Measurements from ENCODE around the gene NDUFB8.

The NDUFB8 gene

DNA sequence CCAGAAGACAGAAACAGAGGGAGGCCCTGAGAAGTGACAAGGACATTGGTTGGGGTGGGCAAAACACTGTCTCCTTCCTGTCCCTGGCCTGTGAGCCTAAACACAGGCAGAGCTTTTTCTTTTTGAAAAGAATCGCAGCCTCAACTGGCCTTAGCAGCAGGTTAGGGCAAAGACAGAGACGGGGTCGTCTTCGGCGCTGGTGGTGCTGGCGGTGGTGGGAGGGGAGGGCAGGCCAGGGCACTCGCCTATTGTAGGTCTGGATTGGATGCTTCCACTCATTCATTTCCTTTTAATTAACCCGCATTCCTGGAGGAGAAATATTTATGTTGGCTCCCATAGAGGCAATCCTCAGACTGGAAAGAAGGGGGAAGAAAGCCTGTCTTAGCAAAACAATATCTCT is 44.3 kb downstream of the NDUFB8 start:
- Histone ChIP-seq H3K36me3 (ENCODE audit: insufficient read depth, insufficient read length, low read length) (peaks cover 6% of the 10 kb centered on the region), H3K4me3 (ENCODE audit: insufficient read length, low read depth) (no peak overlapping the region), H3K4me1 (ENCODE audit: insufficient read depth, insufficient read length) (peaks cover 7% of the 10 kb centered on the region), H3K27me3 (ENCODE audit: insufficient read depth, insufficient read length) (peaks cover 74% of the 10 kb centered on the region), H3K9ac (ENCODE audit: insufficient read length, low read depth) (peak overlapping the region; percentile 34), H3K9me3 (ENCODE audit: insufficient read depth, low read length) (no peaks in the 10 kb centered on the region)
- no peak for TF ChIP-seq YY1 (IDR thresholded peaks at IDR 0.05; ENCODE audit: insufficient read depth, insufficient read length)
- TF ChIP-seq SUZ12 (IDR thresholded peaks at IDR 0.05; ENCODE audit: extremely low read depth, insufficient read depth, insufficient read length) = no peak
- no peak for TF ChIP-seq ZNF274 (IDR thresholded peaks at IDR 0.05; ENCODE audit: low read depth, low read length)
- no peak for DNase-seq (ENCODE audit: low read depth, low spot score)

DNA sequence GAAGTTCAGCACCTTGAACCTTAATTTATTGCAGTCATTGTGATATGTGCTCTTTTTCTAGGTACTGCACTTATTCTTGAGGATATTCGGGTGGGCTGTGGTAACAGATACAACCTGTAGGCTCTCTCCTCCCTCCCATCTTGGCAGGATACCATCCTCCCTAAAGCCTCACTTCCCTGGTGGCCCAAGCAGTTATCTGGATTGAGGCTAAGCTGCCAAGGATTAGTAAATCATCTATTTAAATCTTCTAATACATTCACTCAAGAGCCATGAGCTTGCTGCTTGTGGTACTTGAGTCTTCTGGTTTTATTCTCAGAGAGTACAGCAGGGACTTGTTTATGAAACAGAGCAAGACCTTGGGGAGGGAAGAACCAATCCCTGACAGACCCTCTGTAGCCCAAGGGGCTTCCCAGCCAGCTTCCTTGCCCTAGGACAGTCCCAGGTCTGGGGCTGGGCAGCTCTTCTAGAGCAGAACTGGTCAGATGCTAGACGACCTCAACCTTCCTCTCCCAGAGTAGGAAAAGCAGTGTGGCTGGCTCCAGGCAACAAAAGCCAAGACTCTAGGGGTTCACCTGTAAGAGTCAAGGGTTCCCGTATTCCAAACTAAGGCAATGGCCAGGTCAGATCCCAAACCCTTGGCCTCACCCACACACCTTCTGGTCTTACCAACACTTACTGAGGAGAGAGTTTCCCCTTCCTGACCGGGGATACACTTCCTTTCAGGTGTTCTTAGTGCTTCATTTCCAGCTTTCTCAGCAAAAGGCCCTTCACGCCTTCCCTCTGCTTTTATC is 45.6 kb downstream of the NDUFB8 start:
- Histone ChIP-seq H3K9me3 (ENCODE audit: insufficient read depth, low read length) (no peaks in the 10 kb centered on the region), H3K9ac (ENCODE audit: insufficient read length, low read depth) (no peak overlapping the region), H3K36me3 (ENCODE audit: insufficient read depth, insufficient read length, low read length) (peaks cover 6% of the 10 kb centered on the region), H3K4me3 (ENCODE audit: insufficient read length, low read depth) (no peak overlapping the region), H3K27me3 (ENCODE audit: insufficient read depth, insufficient read length) (peaks cover 74% of the 10 kb centered on the region), H3K4me1 (ENCODE audit: insufficient read depth, insufficient read length) (peaks cover 7% of the 10 kb centered on the region)
- DNase-seq (ENCODE audit: low read depth, low spot score) = no peak
- TF ChIP-seq SUZ12 (IDR thresholded peaks at IDR 0.05; ENCODE audit: extremely low read depth, insufficient read depth, insufficient read length) (no peak), ZNF274 (IDR thresholded peaks at IDR 0.05; ENCODE audit: low read depth, low read length) (no peak), YY1 (IDR thresholded peaks at IDR 0.05; ENCODE audit: insufficient read depth, insufficient read length) (no peak)

DNA sequence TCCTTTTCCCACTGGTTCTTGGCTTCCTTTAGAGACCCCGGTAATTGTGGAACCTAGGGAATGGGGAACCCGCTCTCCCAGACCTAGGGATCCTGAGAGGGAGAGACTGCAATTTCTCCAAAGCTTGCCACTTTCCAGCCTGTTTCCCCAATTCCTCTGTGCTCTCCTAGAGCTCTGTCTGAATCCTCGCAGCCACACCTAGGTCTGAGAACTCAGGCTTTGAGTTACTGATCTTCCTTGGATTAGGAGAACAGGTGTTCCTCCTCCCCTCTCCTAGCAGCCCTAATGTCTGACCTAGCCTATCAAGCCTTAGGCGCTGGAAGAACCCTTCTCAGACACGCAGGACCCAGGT is 46.9 kb downstream of the NDUFB8 start:
- Histone ChIP-seq H3K9ac (ENCODE audit: insufficient read length, low read depth) (no peak overlapping the region), H3K9me3 (ENCODE audit: insufficient read depth, low read length) (no peaks in the 10 kb centered on the region), H3K27me3 (ENCODE audit: insufficient read depth, insufficient read length) (peaks cover 67% of the 10 kb centered on the region), H3K4me1 (ENCODE audit: insufficient read depth, insufficient read length) (peaks cover 7% of the 10 kb centered on the region), H3K36me3 (ENCODE audit: insufficient read depth, insufficient read length, low read length) (peaks cover 5% of the 10 kb centered on the region), H3K4me3 (ENCODE audit: insufficient read length, low read depth) (no peak overlapping the region)
- TF ChIP-seq ZNF274 (IDR thresholded peaks at IDR 0.05; ENCODE audit: low read depth, low read length) = no peak
- TF ChIP-seq SUZ12 (IDR thresholded peaks at IDR 0.05; ENCODE audit: extremely low read depth, insufficient read depth, insufficient read length) = no peak
- no peak for TF ChIP-seq YY1 (IDR thresholded peaks at IDR 0.05; ENCODE audit: insufficient read depth, insufficient read length)
- no peak for DNase-seq (ENCODE audit: low read depth, low spot score)

DNA sequence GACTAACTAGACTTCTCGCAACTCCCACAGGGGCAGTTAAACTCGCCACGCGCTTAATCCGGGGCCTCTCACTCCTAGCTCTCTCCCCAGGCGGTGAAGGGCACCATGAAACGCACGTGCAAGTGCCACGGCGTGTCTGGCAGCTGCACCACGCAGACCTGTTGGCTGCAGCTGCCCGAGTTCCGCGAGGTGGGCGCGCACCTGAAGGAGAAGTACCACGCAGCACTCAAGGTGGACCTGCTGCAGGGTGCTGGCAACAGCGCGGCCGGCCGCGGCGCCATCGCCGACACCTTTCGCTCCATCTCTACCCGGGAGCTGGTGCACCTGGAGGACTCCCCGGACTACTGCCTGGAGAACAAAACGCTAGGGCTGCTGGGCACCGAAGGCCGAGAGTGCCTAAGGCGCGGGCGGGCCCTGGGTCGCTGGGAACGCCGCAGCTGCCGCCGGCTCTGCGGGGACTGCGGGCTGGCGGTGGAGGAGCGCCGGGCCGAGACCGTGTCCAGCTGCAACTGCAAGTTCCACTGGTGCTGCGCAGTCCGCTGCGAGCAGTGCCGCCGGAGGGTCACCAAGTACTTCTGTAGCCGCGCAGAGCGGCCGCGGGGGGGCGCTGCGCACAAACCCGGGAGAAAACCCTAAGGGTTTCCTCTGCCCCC is 47.4 kb downstream of the NDUFB8 start:
- peaks cover under 1% of the 10 kb centered on the region for H3K36me3 ChIP-seq (ENCODE audit: insufficient read depth, insufficient read length, low read length)
- DNase-seq (ENCODE audit: low read depth, low spot score) = peak; percentile 61
- peak overlapping the region; percentile 66 for H3K9ac ChIP-seq (ENCODE audit: insufficient read length, low read depth)
- peak overlapping the region; percentile 43 for H3K4me3 ChIP-seq (ENCODE audit: insufficient read length, low read depth)
- TF ChIP-seq ZNF274 (IDR thresholded peaks at IDR 0.05; ENCODE audit: low read depth, low read length) (no peak), SUZ12 (IDR thresholded peaks at IDR 0.05; ENCODE audit: extremely low read depth, insufficient read depth, insufficient read length) (no peak), YY1 (IDR thresholded peaks at IDR 0.05; ENCODE audit: insufficient read depth, insufficient read length) (no peak)
- no peaks in the 10 kb centered on the region for H3K9me3 ChIP-seq (ENCODE audit: insufficient read depth, low read length)
- H3K27me3 ChIP-seq (ENCODE audit: insufficient read depth, insufficient read length) = peaks cover 62% of the 10 kb centered on the region
- peaks cover 2% of the 10 kb centered on the region for H3K4me1 ChIP-seq (ENCODE audit: insufficient read depth, insufficient read length)

DNA sequence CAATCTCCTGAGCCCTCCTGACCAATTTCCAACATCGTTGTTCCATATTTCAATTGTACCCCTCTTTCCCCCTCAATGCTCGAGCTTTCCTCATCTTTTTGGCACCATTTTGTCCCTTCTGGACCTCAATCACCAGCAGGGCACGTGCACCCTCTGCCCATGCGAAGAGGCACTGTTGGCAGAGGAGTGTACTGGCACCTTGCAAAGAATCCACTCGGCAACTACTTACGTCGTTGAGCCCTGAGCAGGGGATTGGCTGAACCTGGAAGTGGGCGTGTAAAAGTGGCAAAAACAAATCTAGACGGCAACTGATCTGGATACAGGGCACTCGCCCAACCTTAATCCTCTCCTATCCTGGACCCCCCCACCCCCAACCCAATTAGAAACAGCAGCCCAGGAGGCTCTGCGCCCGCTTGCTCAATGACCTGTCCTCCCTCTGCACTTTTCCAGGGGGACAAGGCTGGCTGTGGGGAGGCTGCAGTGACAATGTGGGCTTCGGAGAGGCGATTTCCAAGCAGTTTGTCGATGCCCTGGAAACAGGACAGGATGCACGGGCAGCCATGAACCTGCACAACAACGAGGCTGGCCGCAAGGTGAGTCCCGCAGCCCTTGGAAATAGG is 48.1 kb downstream of the NDUFB8 start:
- DNase-seq (ENCODE audit: low read depth, low spot score) = peak; percentile 66
- Histone ChIP-seq H3K27me3 (ENCODE audit: insufficient read depth, insufficient read length) (peaks cover 59% of the 10 kb centered on the region), H3K36me3 (ENCODE audit: insufficient read depth, insufficient read length, low read length) (no peaks in the 10 kb centered on the region), H3K4me1 (ENCODE audit: insufficient read depth, insufficient read length) (peaks cover 2% of the 10 kb centered on the region), H3K9me3 (ENCODE audit: insufficient read depth, low read length) (no peaks in the 10 kb centered on the region), H3K9ac (ENCODE audit: insufficient read length, low read depth) (peak overlapping the region; percentile 57), H3K4me3 (ENCODE audit: insufficient read length, low read depth) (peak overlapping the region; percentile 43)
- no peak for TF ChIP-seq ZNF274 (IDR thresholded peaks at IDR 0.05; ENCODE audit: low read depth, low read length)
- no peak for TF ChIP-seq YY1 (IDR thresholded peaks at IDR 0.05; ENCODE audit: insufficient read depth, insufficient read length)
- no peak for TF ChIP-seq SUZ12 (IDR thresholded peaks at IDR 0.05; ENCODE audit: extremely low read depth, insufficient read depth, insufficient read length)

DNA sequence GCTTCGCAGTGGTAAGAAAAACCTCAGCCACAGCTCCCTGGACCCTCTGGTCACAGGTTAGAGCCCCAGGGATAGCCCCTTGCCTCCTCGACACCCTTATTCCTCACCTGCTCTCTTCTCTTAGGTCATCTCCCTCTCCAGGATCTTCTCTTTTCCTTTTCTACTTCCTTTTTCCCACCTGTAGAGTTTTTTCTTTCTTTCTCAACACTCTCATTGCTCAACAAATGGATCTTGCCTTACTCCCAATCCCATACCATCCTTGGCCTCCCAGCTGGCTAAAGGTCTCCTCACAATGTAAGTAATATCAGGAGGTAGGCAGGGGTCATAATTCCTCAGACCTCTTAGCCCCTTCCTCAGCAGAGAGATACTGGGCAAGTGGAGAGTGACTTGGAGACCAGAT is 49.7 kb downstream of the NDUFB8 start:
- no peak overlapping the region for H3K4me3 ChIP-seq (ENCODE audit: insufficient read length, low read depth)
- H3K27me3 ChIP-seq (ENCODE audit: insufficient read depth, insufficient read length) = peaks cover 59% of the 10 kb centered on the region
- H3K9me3 ChIP-seq (ENCODE audit: insufficient read depth, low read length) = no peaks in the 10 kb centered on the region
- H3K9ac ChIP-seq (ENCODE audit: insufficient read length, low read depth) = no peak overlapping the region
- DNase-seq (ENCODE audit: low read depth, low spot score) = no peak
- H3K36me3 ChIP-seq (ENCODE audit: insufficient read depth, insufficient read length, low read length) = no peaks in the 10 kb centered on the region
- TF ChIP-seq ZNF274 (IDR thresholded peaks at IDR 0.05; ENCODE audit: low read depth, low read length) (no peak), YY1 (IDR thresholded peaks at IDR 0.05; ENCODE audit: insufficient read depth, insufficient read length) (no peak), SUZ12 (IDR thresholded peaks at IDR 0.05; ENCODE audit: extremely low read depth, insufficient read depth, insufficient read length) (no peak)
- H3K4me1 ChIP-seq (ENCODE audit: insufficient read depth, insufficient read length) = peaks cover 2% of the 10 kb centered on the region

DNA sequence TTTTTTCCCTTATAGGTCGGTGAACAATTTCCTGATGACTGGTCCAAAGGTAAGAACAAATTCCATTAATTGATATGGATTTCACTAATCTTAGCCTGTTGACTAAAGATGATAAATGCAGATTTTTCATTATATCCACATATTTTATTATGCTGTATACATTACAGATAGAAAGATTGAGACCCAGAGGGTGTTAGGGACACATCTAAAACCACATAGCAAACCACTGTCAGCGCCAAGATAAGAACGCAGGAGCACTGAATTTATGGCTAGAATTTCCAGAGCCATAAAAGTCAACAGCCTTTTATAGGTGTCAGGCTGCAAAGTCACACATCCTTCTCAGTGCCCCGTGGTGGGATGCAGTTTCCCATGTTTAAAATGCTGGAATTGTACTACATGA is 50.6 kb downstream of the NDUFB8 start:
- no peak overlapping the region for H3K9ac ChIP-seq (ENCODE audit: insufficient read length, low read depth)
- peaks cover 54% of the 10 kb centered on the region for H3K27me3 ChIP-seq (ENCODE audit: insufficient read depth, insufficient read length)
- H3K4me3 ChIP-seq (ENCODE audit: insufficient read length, low read depth) = no peak overlapping the region
- no peak for DNase-seq (ENCODE audit: low read depth, low spot score)
- no peaks in the 10 kb centered on the region for H3K36me3 ChIP-seq (ENCODE audit: insufficient read depth, insufficient read length, low read length)
- TF ChIP-seq ZNF274 (IDR thresholded peaks at IDR 0.05; ENCODE audit: low read depth, low read length) (no peak), YY1 (IDR thresholded peaks at IDR 0.05; ENCODE audit: insufficient read depth, insufficient read length) (no peak), SUZ12 (IDR thresholded peaks at IDR 0.05; ENCODE audit: extremely low read depth, insufficient read depth, insufficient read length) (no peak)
- peaks cover 2% of the 10 kb centered on the region for H3K4me1 ChIP-seq (ENCODE audit: insufficient read depth, insufficient read length)
- H3K9me3 ChIP-seq (ENCODE audit: insufficient read depth, low read length) = no peaks in the 10 kb centered on the region

Data from NT2/D1 (cell line).